ENCODE data around the gene NPAS3. TPM values are rescaled to one million over a fixed set of nuclear protein-coding genes. Genes with fewer than 3 reads are reported as not detected.
A peak's percentile ranks its signal among the peaks of the same experiment; 100 is the strongest.

The NPAS3 gene
- polyA plus RNA-seq, 2 of the 4 experiments (the other 2 are of a cell fraction) = not detected

DNA sequence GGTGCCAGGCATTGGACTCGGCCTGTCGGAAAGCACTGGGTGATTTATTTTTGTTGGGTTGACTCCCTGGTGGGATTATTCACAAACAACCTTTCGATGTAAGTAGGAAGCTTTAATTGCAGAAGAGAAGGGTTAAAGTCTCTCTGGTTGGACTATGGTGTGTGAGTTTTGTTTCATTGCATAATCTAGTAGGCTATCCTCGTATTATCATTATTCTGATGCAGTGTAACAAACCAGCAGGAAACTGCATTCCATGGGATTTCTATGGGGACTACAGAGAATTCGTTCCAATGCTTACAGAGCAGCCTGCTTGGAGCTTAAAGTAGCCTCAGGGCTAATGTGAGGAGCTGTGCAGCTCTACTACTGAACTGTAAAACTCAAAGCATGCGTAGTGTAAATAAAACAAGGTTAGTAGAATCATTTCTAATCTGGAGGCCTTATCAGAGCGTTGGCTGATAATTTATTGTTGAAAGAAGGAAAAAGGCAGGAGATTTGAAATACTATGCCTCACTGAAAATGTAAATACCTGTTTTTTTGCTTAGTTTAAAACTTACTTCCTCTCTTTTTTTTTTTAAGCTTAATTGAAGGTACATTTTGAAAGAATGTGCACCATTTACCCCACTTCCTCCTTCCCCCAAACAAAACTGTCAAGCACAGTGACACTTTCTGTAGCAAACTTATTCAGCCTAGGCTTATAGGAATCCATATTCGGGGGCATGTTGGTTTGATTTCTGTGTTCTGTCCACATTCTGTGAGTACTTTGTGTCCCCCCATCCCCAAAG, 226.7 kb downstream of the NPAS3 start (continued):
- TF ChIP-seq POLR2AphosphoS2 (conservative IDR thresholded peaks at IDR 0.05; ENCODE audit: low read length) (no peak), ZSCAN20 (CRISPR knock-in tag; IDR thresholded peaks at IDR 0.05) (no peak)

DNA sequence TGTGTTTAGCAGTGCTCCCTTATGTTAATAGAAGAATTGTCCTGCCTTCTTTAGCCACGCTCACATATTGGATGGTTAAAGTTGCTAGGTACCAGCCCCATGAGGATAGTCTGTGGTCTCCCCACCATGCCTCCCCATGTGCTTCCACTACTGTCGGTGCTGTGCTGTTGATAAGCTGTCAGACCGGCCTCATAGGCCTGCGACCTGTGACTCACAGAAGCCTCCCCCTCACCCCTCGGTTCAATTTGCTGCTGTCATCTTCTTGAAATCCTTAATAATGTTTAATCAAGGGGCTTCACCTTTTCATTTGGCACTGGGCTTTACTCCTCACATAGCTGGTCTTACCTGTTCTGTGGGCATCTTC, 227.2 kb downstream of the NPAS3 start:
- ChIA-PET CTCF (no interaction called here), POLR2A (no interaction called here)
- DNase-seq (ENCODE audit: low read depth in 1 of 2, low spot score in 1 of 2) (no peak), FAIRE-seq (no peak), ATAC-seq (no peak)
- WGBS (ENCODE audit: missing lambda C conversion rate) = 71% methylated on average over 5 of the region's 5 CpGs
- Histone ChIP-seq H3K4me2 (no peak overlapping the region), H3K4me3 (no peak overlapping the region), H3K9me3 (no peaks in the 10 kb centered on the region), H3K27ac (no peak overlapping the region), H3K4me1 (no peaks in the 10 kb centered on the region)
- TF ChIP-seq ESRRA (IDR thresholded peaks at IDR 0.05; ENCODE audit: borderline replicate concordance, low read length) = no peak
- no peak for TF ChIP-seq NFE2L2 (conservative IDR thresholded peaks at IDR 0.05; ENCODE audit: low read length)
- TF ChIP-seq HEYL (CRISPR knock-in tag; IDR thresholded peaks at IDR 0.05) = no peak
- TF ChIP-seq EHMT2 (IDR thresholded peaks at IDR 0.05; ENCODE audit: low read depth) = no peak
- TF ChIP-seq JUN (IDR thresholded peaks at IDR 0.05) = no peak
- TF ChIP-seq FOSB (CRISPR knock-in tag; IDR thresholded peaks at IDR 0.05) = no peak
- no peak for TF ChIP-seq TP53 (CRISPR knock-in tag; IDR thresholded peaks at IDR 0.05)
- TF ChIP-seq FOSL2 (IDR thresholded peaks at IDR 0.05) = no peak
- no peak for TF ChIP-seq FOSL2 (CRISPR knock-in tag; IDR thresholded peaks at IDR 0.05)
- no peak for TF ChIP-seq HOXB13 (CRISPR knock-in tag; IDR thresholded peaks at IDR 0.05; ENCODE audit: low read depth)
- no peak for TF ChIP-seq POLR2AphosphoS2 (conservative IDR thresholded peaks at IDR 0.05; ENCODE audit: low read length)
- TF ChIP-seq, protein P1, sequence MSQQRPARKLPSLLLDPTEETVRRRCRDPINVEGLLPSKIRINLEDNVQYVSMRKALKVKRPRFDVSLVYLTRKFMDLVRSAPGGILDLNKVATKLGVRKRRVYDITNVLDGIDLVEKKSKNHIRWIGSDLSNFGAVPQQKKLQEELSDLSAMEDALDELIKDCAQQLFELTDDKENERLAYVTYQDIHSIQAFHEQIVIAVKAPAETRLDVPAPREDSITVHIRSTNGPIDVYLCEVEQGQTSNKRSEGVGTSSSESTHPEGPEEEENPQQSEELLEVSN (IDR thresholded peaks at IDR 0.05; ENCODE audit: borderline replicate concordance, low read depth) = no peak

DNA sequence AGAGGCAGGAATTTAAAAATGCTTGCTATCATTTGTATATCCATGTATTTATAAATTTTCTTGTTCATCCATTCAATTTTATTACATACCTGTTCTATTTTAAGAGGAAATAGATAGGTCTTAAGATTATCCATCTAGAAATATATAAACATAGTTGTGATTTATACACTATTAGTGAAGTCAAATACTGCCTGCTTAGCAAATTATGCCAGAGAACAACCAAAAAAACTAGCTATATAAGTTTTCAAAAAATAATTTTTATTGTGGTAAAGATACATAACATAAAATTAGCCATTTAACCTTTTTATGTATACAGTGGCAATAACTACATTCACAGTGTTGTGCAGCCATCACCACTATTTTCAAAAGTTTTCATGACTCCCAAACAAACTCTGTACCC, 237.3 kb downstream of the NPAS3 start:
- H3K27ac ChIP-seq = no peak overlapping the region
- ChIA-PET POLR2A (no interaction called here), CTCF (no interaction called here)
- ATAC-seq (no peak), FAIRE-seq (no peak), DNase-seq (ENCODE audit: low read depth in 1 of 2, low spot score in 1 of 2) (no peak)
- H3K4me3 ChIP-seq = no peak overlapping the region
- H3K9me3 ChIP-seq = no peaks in the 10 kb centered on the region
- no peak overlapping the region for H3K4me2 ChIP-seq
- TF ChIP-seq POLR2AphosphoS2 (conservative IDR thresholded peaks at IDR 0.05; ENCODE audit: low read length) (no peak), HOXB5 (CRISPR knock-in tag; IDR thresholded peaks at IDR 0.05) (no peak)
- no peaks in the 10 kb centered on the region for H3K4me1 ChIP-seq

DNA sequence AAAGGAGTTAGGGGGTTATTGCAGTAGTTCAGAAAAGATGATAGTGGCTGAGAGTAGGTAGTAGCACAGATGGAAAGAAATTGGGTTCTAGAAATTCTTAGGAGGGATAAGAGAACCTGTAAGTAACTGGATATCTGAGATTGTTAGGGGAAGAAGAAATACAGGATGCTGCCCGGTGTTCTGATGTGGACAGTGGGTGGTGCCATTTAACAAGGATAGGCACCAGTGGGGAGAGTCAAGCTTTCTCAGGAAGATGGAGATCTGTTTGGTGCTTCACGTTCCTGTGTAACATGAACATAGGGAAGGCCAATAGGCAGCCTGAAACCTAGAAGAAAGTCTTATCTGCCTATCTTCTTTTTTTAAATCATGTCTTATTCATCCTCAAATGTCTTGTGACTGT, 245.9 kb downstream of the NPAS3 start:
- POLR2A ChIA-PET = no interaction called here
- H3K9me3 ChIP-seq = no peaks in the 10 kb centered on the region
- CTCF ChIA-PET = no interaction called here
- no peak overlapping the region for H3K4me2 ChIP-seq
- H3K27ac ChIP-seq = no peak overlapping the region
- peak in 1 of 2 experiments; percentile 3 for DNase-seq (ENCODE audit: low read depth in 1 of 2, low spot score in 1 of 2)
- no peak for ATAC-seq
- no peak overlapping the region for H3K4me3 ChIP-seq
- WGBS (ENCODE audit: missing lambda C conversion rate) = 8% methylated on average over 2 of the region's 2 CpGs
- no peak for FAIRE-seq
- TF ChIP-seq EP300 (IDR thresholded peaks at IDR 0.05) (no peak), RAD21 (conservative IDR thresholded peaks at IDR 0.05 in 1 of 2, IDR thresholded peaks at IDR 0.05 in 1 of 2) (peak in 1 of 2 experiments; percentile 26; a peak in 1 of 5 replicates)
- H3K4me1 ChIP-seq = no peaks in the 10 kb centered on the region

DNA sequence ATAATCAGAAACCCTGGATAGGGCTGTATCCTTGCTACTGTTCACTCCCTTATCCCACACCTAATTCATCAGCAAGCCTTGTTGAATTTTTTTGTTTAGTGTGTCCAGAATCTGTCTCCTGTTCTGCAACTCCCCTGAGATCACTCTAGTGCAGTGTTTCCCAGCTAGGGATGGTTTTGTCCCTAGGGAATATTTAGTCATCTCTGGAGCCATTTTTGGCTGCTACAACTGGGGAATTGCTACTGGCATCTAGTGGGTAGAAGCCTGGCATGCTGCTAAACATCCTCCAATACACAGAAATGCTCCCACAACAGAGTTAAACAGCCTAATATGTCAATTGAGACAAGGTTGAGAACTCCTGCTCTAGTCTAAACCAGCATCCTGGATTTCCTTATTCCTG, 248.0 kb downstream of the NPAS3 start:
- Histone ChIP-seq H3K4me1 (no peaks in the 10 kb centered on the region), H3K27ac (no peak overlapping the region), H3K9me3 (no peaks in the 10 kb centered on the region), H3K4me3 (no peak overlapping the region), H3K4me2 (no peak overlapping the region)
- CTCF ChIA-PET = interaction anchor here (1.2 kb wide), 1 partner anchor 606 kb away, joined by 3 read pairs; no protein-coding TSS in a partner anchor
- TF ChIP-seq HDAC2 (IDR thresholded peaks at IDR 0.05) (no peak), BHLHE40 (IDR thresholded peaks at IDR 0.05; ENCODE audit: low read depth, low read length) (no peak), SMC3 (IDR thresholded peaks at IDR 0.05) (no peak), ZFP36 (IDR thresholded peaks at IDR 0.05; ENCODE audit: borderline replicate concordance, partially characterized antibody) (no peak)
- ATAC-seq (no peak), DNase-seq (ENCODE audit: low read depth in 1 of 2, low spot score in 1 of 2) (no peak), FAIRE-seq (no peak)
- POLR2A ChIA-PET = no interaction called here

Measured in A549 (cell line).